ENCODE measurements around the gene RIMBP2.

The RIMBP2 gene

GRCh38 chr12:130645751-130646150 lies 70.3 kb downstream of the RIMBP2 start:
- no peak for TF ChIP-seq CTCF (IDR thresholded peaks at IDR 0.05; ENCODE audit: insufficient read depth, low read length)
- no peak for TF ChIP-seq REST (IDR thresholded peaks at IDR 0.05; ENCODE audit: insufficient replicate concordance, low read depth)
- no peak for TF ChIP-seq POLR2AphosphoS5 (IDR thresholded peaks at IDR 0.05; ENCODE audit: low read depth)
- no peak for TF ChIP-seq GABPA (IDR thresholded peaks at IDR 0.05; ENCODE audit: low read depth)
- DNase-seq (ENCODE audit: low read depth in 1 of 2, low spot score in 1 of 2): no peak
- H3K4me3 ChIP-seq (replicated peaks; ENCODE audit: insufficient read depth, low read length): no peak overlapping the region

GRCh38 chr12:130644566-130644965 lies 71.5 kb downstream of the RIMBP2 start:
- Histone ChIP-seq H3K4me3 (replicated peaks; ENCODE audit: insufficient read depth, low read length) (no peak overlapping the region), H3K27me3 (ENCODE audit: insufficient read depth, poor library complexity, severe bottlenecking) (no peaks in the 10 kb centered on the region), H3K27ac (replicated peaks) (no peak overlapping the region)
- TF ChIP-seq POLR2AphosphoS5 (IDR thresholded peaks at IDR 0.05; ENCODE audit: low read depth) (no peak), REST (IDR thresholded peaks at IDR 0.05; ENCODE audit: insufficient replicate concordance, low read depth) (no peak), SPI1 (IDR thresholded peaks at IDR 0.05; ENCODE audit: borderline replicate concordance, low read depth) (no peak), GABPA (IDR thresholded peaks at IDR 0.05; ENCODE audit: low read depth) (no peak), CTCF (IDR thresholded peaks at IDR 0.05; ENCODE audit: insufficient read depth, low read length) (no peak)
- no peak for DNase-seq (ENCODE audit: low read depth in 1 of 2, low spot score in 1 of 2)

More at GRCh38 chr12:130645751-130646150, 70.3 kb downstream of the RIMBP2 start:
- H3K27ac ChIP-seq (replicated peaks): no peak overlapping the region
- no peaks in the 10 kb centered on the region for H3K27me3 ChIP-seq (ENCODE audit: insufficient read depth, poor library complexity, severe bottlenecking)

GRCh38 chr12:130644146-130644545 lies 72.0 kb downstream of the RIMBP2 start:
- no peak for DNase-seq (ENCODE audit: low read depth in 1 of 2, low spot score in 1 of 2)
- Histone ChIP-seq H3K27ac (replicated peaks) (no peak overlapping the region), H3K4me3 (replicated peaks; ENCODE audit: insufficient read depth, low read length) (no peak overlapping the region), H3K27me3 (ENCODE audit: insufficient read depth, poor library complexity, severe bottlenecking) (no peaks in the 10 kb centered on the region)
- no peak for TF ChIP-seq GABPA (IDR thresholded peaks at IDR 0.05; ENCODE audit: low read depth)
- no peak for TF ChIP-seq SPI1 (IDR thresholded peaks at IDR 0.05; ENCODE audit: borderline replicate concordance, low read depth)
- TF ChIP-seq POLR2AphosphoS5 (IDR thresholded peaks at IDR 0.05; ENCODE audit: low read depth): no peak
- no peak for TF ChIP-seq REST (IDR thresholded peaks at IDR 0.05; ENCODE audit: insufficient replicate concordance, low read depth)
- TF ChIP-seq CTCF (IDR thresholded peaks at IDR 0.05; ENCODE audit: insufficient read depth, low read length): no peak

All from HL-60 (cell line).